Urinary bladder (tissue), 4 donors: ENCODE results near the gene S1PR4. TPM values are rescaled to one million over a fixed set of nuclear protein-coding genes. Genes with fewer than 3 reads are reported as not detected.
"Not testable (repeated sequence)": the region's sequence is repeated elsewhere in the genome, so short reads cannot be mapped to it uniquely, and the experiment has no call there.

Experiments used
- DNase-seq: peaks from one replicate; pipeline ENCODE4 v3.0.0-alpha.2; 2015; ENCODE audit errors: extremely low spot score
- H3K27ac ChIP-seq: one replicate; pipeline ENCODE4 v1.5.1; 2013; ENCODE audit warnings: low read depth, mild to moderate bottlenecking, moderate library complexity
- H3K36me3 ChIP-seq: one replicate; pipeline ENCODE4 v1.6.1; 2013; ENCODE audit warnings: mild to moderate bottlenecking, moderate library complexity; ENCODE audit not compliant: insufficient read depth
- H3K4me1 ChIP-seq: one replicate; pipeline ENCODE4 v1.6.1; 2013; ENCODE audit warnings: mild to moderate bottlenecking, moderate library complexity; ENCODE audit not compliant: insufficient read depth
- H3K4me3 ChIP-seq: one replicate; pipeline ENCODE4 v1.5.1; 2013; ENCODE audit warnings: low read depth, low read length
- whole genome bisulfite sequencing: extraction: QIAGEN DNeasy Blood & Tissue Kit; methylation state at CpG from one replicate; pipeline ENCODE4 v1.1.7; 2013; 5-methylcytosine and 5-hydroxymethylcytosine counted together
- polyA plus RNA-seq: library from polyadenylated mRNA; stranded (reverse); fragments of 200-250 nt; gene quantifications from one replicate; pipeline ENCODE4 v1.2.3, GENCODE V29; 2013
- total RNA-seq: library from RNA; depleted of rRNA; stranded (reverse); fragments of >200 nt; gene quantifications from one replicate; pipeline ENCODE4 v1.2.3, GENCODE V29; 2014
- donor health status: healthy with polysubstance abuse.
- donor health status: healthy.

Gene S1PR4
- total and polyA plus RNA-seq, 2 donors, result 0.74 to 3.4 TPM

DNA sequence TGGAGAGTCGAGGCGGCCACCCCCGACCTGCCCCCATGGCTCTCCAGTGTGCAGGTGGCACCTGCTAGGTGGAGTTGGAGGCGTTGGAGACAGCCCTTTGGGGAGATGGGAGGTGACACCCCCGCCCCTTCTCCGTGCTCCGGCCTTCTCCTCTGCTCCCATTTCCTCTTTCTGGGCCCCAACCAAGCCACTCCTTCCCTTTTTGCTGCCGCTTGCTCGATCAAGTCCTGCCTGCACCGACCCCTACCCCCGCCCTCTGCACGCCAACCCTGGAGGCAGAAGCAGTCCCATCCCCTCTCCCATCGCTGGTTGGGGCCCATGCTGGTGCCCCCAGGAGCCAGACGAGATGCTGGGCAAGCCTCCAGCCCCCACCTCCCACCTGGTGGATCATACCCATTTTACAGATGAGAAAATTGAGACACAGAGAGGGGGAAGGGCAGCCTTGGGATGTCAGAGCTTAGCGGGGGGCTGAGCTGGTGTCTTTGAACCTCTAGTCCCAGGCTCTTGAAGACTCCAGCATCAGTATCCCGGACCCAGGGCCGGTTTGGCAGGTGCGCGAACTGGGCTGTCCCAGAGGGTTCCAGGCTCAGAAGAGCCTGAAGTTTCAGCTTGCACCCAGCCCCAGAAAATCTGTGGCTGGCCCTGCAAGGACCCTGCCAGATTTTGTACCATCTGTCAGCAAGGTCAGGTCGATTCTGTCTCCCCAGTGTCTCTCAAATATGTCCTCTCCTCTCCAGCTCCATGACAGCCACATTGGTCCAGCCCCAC is 32.5 kb upstream of the S1PR4 start:
- Histone ChIP-seq H3K4me3 (no peak overlapping the region), H3K36me3 (no peaks in the 10 kb centered on the region), H3K27ac (no peak overlapping the region), H3K4me1 (no peaks in the 10 kb centered on the region)
- DNase-seq, result no peak
- 68% methylated on average over 20 of the region's 20 CpGs for WGBS

DNA sequence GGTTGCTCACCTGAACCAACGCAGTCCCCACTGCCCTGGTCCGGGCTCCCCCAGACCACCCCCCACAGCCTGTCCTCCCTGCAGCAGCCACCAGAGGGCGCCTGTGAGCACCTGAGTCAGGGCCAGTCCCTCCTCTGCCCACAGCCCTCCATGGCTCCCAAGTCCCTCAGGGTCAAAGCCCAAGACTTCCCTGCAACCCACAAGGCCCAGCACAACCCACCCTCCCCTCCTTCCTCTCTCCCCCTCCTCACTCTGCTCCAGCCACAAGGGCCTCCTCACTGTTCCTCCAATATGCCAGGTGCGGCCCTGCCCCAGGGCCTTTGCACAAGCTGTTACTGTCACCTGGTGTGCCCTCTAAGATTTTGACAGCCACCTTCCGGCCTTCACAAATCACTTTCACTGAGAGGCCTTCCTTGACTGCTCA is 31.9 kb upstream of the S1PR4 start:
- no peak overlapping the region for H3K4me3 ChIP-seq
- no peaks in the 10 kb centered on the region for H3K36me3 ChIP-seq
- H3K4me1 ChIP-seq, result no peaks in the 10 kb centered on the region
- no peak overlapping the region for H3K27ac ChIP-seq
- 70% methylated on average over 5 of the region's 5 CpGs for whole genome bisulfite sequencing
- DNase-seq, result no peak

DNA sequence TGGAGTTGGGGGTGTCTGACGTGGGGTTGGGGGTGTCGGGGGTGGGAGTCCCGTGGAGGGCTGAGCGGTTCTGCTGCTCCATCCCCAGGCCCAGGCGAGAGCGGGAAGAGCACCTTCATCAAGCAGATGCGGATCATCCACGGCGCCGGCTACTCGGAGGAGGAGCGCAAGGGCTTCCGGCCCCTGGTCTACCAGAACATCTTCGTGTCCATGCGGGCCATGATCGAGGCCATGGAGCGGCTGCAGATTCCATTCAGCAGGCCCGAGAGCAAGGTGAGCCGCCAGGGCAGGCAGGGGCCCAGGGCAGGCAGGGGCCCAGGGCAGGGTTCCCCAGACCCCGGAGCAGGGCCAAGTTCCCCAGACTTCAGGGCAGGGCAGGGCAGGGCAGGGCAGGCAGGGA is 30.1 kb upstream of the S1PR4 start:
- Histone ChIP-seq H3K27ac (no peak overlapping the region), H3K4me1 (no peaks in the 10 kb centered on the region), H3K36me3 (no peaks in the 10 kb centered on the region), H3K4me3 (no peak overlapping the region)
- 82% methylated on average over 20 of the region's 20 CpGs for WGBS
- DNase-seq, result no peak

DNA sequence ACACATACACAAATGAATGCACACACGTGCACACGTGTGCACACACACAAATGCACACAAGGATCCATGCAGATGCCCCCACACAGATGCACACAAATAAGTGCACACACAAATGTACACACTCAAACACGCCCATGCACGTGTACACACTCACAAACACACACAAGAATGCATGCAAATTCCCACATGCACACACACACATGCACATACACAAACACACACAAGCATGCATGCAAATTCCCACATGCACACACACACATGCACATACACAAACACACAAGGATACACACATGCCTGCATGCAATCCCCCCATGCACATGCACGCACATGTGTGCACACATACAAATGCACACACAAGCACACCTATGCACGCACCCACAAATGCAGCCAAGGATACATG is 29.5 kb upstream of the S1PR4 start:
- whole genome bisulfite sequencing, result 93% methylated on average over 6 of the region's 6 CpGs

DNA sequence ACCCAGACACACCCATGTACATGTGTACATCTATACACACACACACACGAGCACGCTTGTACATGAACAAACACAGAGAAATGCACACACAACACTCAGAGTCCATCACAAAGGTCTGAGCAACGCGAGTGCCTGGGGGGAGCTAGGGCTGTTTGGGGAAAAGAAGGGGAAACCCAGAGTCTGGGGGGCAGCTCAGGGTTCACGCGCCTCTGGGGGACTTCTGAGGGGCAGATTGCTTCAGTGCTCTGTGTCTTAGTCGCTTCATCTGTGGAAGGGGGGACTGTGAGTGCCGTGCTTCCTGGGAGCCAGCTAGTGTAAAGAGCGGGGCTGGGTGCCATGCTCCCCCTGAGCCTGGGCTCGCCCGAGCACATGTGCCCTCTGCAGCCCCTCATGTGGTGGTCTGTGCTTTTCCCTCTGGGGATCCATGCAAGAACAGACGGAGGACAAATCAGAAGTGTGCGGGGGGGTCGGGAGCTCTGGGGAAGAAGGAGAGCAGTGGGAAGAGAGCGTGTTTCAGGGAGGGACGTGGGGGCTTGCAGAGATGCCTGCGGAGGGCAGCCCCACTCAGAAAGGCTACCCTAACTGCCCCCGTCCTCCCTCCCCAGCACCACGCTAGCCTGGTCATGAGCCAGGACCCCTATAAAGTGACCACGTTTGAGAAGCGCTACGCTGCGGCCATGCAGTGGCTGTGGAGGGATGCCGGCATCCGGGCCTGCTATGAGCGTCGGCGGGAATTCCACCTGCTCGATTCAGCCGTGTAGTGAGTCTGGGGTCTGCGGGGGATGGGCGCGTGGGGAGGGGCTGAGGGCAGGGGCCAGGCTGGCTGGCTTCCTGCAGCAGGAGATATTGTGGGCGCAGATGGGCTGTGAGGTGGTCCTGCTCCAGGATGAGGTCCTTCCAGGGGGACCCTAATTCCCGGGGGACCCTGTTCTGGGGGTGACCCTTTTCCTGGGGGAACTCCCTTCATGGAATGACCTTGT is 28.8 kb upstream of the S1PR4 start:
- Histone ChIP-seq H3K4me3 (no peak overlapping the region), H3K36me3 (no peaks in the 10 kb centered on the region), H3K4me1 (no peaks in the 10 kb centered on the region), H3K27ac (no peak overlapping the region)
- no peak for DNase-seq
- WGBS, result 55% methylated on average over 35 of the region's 35 CpGs

More for the DNA sequence above, 29.5 kb upstream of the S1PR4 start:
- no peak overlapping the region for H3K4me3 ChIP-seq
- no peak for DNase-seq
- no peak overlapping the region for H3K27ac ChIP-seq
- H3K4me1 ChIP-seq, result no peaks in the 10 kb centered on the region
- no peaks in the 10 kb centered on the region for H3K36me3 ChIP-seq

DNA sequence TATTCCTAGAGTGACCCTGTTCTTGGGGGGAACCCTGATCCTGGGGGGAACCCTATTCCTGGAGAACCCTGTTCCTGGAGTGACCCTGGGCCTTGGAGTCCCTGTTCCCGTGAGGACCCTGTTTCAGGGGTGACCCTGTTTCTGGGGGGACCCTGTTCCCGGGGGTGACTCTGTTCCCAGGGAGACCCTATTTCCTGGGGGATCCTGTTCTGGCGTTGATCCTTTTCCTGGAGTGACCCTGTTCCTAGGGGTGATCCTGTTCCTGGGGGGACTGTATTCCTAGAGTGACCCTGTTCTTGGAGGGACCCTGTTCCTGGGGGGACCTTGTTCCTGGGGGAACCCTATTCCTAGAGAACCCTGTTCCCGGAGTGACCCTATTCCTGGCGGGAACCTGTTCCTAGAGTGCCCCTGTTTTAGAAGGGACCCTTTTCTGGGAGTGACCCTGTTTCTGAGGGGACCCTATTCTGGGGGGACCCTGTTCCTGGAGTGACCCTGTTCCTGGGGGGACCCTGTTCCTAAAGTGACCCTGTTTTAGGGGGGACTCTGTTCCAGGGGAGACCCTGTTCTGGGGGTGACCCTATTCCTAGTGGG is 27.7 kb upstream of the S1PR4 start:
- H3K36me3 ChIP-seq, result no peaks in the 10 kb centered on the region
- H3K27ac ChIP-seq, result no peak overlapping the region
- H3K4me3 ChIP-seq, result no peak overlapping the region
- no peak for DNase-seq
- WGBS, result 80% methylated on average over 5 of the region's 5 CpGs
- H3K4me1 ChIP-seq, result no peaks in the 10 kb centered on the region

DNA sequence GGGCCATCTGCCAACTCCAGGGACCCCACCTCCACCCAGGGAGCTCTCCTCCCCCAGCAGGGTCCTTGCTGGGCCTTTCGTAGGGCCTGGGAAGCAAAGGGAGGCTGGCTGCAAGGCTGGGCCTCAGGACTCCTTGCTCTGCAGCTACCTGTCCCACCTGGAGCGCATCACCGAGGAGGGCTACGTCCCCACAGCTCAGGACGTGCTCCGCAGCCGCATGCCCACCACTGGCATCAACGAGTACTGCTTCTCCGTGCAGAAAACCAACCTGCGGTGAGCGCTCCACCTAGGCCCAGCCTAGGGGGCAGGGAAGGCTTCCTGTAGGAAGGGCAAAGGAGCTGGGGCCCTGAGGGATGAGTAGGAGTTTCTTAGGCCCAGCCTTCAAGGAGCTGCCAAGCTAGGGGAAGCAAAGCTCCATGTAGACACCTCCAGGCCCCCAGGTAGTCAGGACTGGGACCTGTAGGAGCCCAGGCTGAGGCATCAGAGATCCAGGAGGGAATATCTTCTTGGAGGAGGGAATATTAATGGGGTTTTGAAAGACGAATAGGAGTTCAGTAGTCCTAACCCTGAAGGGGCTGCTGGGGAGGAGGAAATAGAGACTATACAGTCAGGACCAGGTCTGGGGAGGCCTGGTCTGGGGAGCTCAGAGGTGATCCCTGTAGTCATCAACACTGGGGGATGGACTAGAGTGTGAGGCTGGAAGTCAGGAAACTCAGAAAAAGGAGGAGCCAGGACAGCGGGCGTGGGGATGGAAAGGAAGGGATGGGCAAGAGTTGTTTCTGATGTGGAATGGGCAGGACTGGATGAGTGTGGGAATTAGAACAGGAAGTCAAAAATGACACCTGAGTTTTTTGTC is 26.8 kb upstream of the S1PR4 start:
- DNase-seq, result no peak
- Histone ChIP-seq H3K4me1 (no peaks in the 10 kb centered on the region), H3K4me3 (no peak overlapping the region), H3K36me3 (no peaks in the 10 kb centered on the region), H3K27ac (no peak overlapping the region)
- WGBS, result 75% methylated on average over 14 of the region's 14 CpGs

DNA sequence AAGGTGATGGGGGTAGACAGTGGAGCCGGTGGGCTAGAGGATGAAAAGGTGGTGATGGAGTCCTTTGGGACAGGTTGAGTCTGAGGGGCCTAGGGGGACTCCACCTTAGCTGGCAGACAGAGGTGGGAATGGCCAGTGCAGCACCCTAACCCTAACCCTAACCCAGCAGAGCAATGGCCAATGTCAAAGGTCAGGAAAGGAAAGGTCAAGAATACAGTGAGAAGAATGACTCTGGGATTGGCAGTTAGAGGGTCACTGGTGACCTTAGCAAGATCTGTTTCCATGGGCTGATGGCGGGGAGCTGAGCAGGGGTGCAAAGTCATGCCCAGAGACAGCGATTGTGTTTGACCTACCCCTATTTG is 26.2 kb upstream of the S1PR4 start:
- WGBS, result 90% methylated on average over 3 of the region's 3 CpGs
- no peak for DNase-seq
- no peaks in the 10 kb centered on the region for H3K4me1 ChIP-seq

DNA sequence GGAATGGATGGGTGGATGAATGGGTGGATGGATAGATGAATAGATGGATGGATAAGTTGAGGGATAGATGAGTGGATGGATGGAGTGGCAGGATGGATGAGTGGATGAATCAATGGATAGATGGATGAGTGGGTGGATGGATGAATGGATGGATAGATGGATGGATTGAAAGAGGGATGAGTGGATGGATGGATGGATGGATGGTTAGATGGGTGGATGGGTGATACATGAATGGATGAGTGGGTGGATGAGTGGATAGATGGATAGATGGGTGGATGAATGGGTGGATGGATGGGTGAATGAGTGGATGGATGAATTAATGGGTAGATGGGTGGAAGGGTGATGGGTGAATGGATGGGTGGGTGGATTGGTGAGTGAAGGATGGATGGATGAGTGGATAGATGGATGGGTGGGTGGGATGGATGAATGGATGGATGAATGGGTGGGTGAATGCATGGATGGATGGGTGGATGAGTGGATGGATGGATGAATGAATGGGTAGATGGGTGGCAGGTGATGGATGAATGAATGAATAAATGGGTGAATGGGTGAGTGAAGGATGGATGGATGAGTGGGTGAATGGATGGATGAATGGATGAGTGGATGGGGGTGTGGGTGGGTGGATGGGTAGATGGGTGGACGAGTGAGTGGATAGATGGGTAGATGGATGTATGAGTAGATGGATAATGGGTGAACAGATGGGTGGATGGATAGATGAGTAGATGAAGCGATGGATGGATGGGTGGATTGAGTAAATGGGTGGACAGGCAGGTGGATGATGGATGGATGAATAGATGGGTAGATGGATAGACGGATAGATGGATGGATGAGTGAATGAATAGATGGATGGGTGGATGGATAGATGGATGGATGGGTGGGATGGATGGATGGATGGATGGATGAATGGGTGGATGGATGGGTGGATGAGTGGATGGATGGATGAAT is 25.0 kb upstream of the S1PR4 start:
- Histone ChIP-seq H3K4me1 (no peaks in the 10 kb centered on the region), H3K27ac (no peak overlapping the region), H3K36me3 (no peaks in the 10 kb centered on the region), H3K4me3 (no peak overlapping the region)
- DNase-seq, result no peak
- WGBS, result 78% methylated on average over 3 of the region's 3 CpGs

More for the DNA sequence above, 26.2 kb upstream of the S1PR4 start:
- H3K4me3 ChIP-seq, result no peak overlapping the region
- no peak overlapping the region for H3K27ac ChIP-seq
- no peaks in the 10 kb centered on the region for H3K36me3 ChIP-seq

DNA sequence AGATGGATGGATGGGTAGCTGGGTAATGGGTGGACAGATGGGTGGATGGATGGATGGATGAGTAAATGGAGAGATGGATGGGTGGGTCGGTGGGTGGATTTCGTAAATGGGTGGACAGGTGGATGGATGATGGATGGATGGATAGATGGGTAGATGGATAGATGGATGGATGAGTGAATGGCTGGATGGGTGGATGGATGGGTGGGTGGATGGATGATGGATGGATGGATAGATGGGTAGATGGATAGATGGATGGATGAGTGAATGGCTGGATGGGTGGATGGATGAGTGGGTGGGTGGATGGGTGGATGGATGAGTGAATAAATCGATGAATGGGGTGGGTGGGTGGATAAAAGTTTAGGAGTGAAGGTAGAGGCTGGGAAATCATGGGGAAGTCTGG is 24.1 kb upstream of the S1PR4 start:
- 89% methylated on average over 3 of the region's 3 CpGs for WGBS
- not testable (repeated sequence) for H3K4me1 ChIP-seq, H3K36me3 ChIP-seq, H3K4me3 ChIP-seq, DNase-seq, H3K27ac ChIP-seq

DNA sequence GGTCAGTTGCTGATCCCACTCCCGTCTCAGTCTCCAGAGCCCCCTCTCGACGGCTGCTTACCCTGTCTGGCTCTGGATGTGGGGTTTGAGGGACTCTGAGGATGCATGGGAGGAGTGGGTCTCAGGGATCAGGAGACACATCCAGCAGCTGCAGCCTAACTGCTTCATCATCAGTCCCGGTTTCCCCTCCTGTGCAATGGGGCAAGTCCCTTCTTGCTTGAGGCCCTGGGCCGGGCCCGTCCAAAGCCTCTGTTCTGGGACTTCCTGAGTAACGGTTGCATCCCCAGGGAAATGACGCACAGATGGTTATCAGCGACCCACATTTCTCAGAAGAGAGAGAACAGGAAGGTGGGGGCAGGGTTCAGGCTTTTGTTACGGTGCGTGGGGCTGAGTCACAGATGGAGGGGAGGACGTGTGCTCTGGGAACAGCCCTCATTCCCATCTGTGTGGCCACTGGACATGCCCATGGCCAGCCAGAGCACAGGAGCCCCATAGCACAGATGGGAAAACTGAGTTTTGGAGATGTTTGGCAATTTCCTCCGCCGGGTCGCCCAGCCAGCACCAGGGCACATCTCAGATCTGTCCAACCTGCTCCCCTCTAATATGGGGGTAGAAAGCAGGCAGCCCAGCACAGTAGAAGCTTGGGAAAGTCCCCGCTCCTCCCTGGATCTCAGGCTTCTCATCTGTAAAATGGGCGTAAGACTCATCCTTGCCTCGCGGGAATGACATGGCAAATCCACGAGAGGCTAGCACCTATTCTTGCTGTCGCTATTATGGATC is 23.4 kb upstream of the S1PR4 start:
- Histone ChIP-seq H3K27ac (peak overlapping the region; percentile 18), H3K4me1 (no peaks in the 10 kb centered on the region), H3K36me3 (no peaks in the 10 kb centered on the region), H3K4me3 (no peak overlapping the region)
- DNase-seq, result no peak
- 57% methylated on average over 21 of the region's 21 CpGs for whole genome bisulfite sequencing
